Stimulated activated naive B cell treated with anti-CD40 and anti-IgM and Interleukin-4, amounts not matched to agents 10 μg/mL and 1 μg/mL and 100 μg/mL, for 72 hours (primary cell): ENCODE data around the gene FAM20A.
"Not testable (repeated sequence)": the region's sequence is repeated elsewhere in the genome, so short reads cannot be mapped to it uniquely, and the experiment has no call there.

ENCODE experiments used
- ATAC-seq, 2 donors: fragments of 150-1000 bp; cut with Tn5 transposase; replicated peaks; 2 replicates each; pipeline ENCODE4 v1.10.0; 2021; ENCODE audit warnings: moderate library complexity in 1 of 2
- DNase-seq: peaks from one replicate; pipeline ENCODE4 v3.0.0; 2021
- H3K27ac Mint-ChIP-seq: one replicate; pipeline ENCODE4 v1.8.0; 2022; ENCODE audit warnings: mild to moderate bottlenecking, mixed read lengths
- H3K27me3 Mint-ChIP-seq, 2 donors: one replicate each; pipeline ENCODE4 v1.8.0; 2022; ENCODE audit warnings: mixed read lengths in 2 of 2
- H3K36me3 Mint-ChIP-seq, 2 donors: one replicate each; pipeline ENCODE4 v1.8.0; 2022; ENCODE audit warnings: mixed read lengths in 2 of 2, mild to moderate bottlenecking in 1 of 2
- H3K4me1 Mint-ChIP-seq, 2 donors: one replicate each; pipeline ENCODE4 v1.8.0; 2022; ENCODE audit warnings: mixed read lengths in 2 of 2, mild to moderate bottlenecking in 1 of 2
- H3K4me3 Mint-ChIP-seq, 2 donors: one replicate each; pipeline ENCODE4 v1.8.0; 2022; ENCODE audit warnings: mild to moderate bottlenecking in 2 of 2, mixed read lengths in 2 of 2, moderate library complexity in 1 of 2
- H3K9me3 Mint-ChIP-seq, 2 donors: one replicate each; pipeline ENCODE4 v1.8.0; 2022; ENCODE audit warnings: mixed read lengths in 2 of 2, mild to moderate bottlenecking in 1 of 2

FAM20A gene

GRCh38 chr17:68519911-68520310 is 81.3 kb downstream of the FAM20A start:
- H3K36me3 Mint-ChIP-seq, result peaks cover 38 to 63% of the 10 kb centered on the region in 2 donors
- DNase-seq (no peak), ATAC-seq (no peak)
- H3K4me3 Mint-ChIP-seq, result peak overlapping the region in 1 of 2 donors; percentile 15
- H3K4me1 Mint-ChIP-seq, result peaks cover 13 to 43% of the 10 kb centered on the region in 2 donors
- no peaks in the 10 kb centered on the region for H3K27me3 Mint-ChIP-seq
- peaks cover 0 to 3% of the 10 kb centered on the region in 2 donors for H3K9me3 Mint-ChIP-seq
- peak overlapping the region; percentile 83 for H3K27ac Mint-ChIP-seq

- not testable (repeated sequence) for H3K4me3 Mint-ChIP-seq, DNase-seq, H3K27me3 Mint-ChIP-seq, H3K9me3 Mint-ChIP-seq, ATAC-seq
- H3K36me3 Mint-ChIP-seq, result peaks cover 35 to 61% of the 10 kb centered on the region in 2 donors
- peaks cover 17 to 50% of the 10 kb centered on the region in 2 donors for H3K4me1 Mint-ChIP-seq
- H3K27ac Mint-ChIP-seq, result peak overlapping the region; percentile 6
Observed at GRCh38 chr17:68519051-68519450, 82.1 kb downstream of the FAM20A start.

- peaks cover 20 to 58% of the 10 kb centered on the region in 2 donors for H3K4me1 Mint-ChIP-seq
- H3K36me3 Mint-ChIP-seq, result peaks cover 33 to 57% of the 10 kb centered on the region in 2 donors
- H3K27me3 Mint-ChIP-seq, result no peaks in the 10 kb centered on the region
- H3K27ac Mint-ChIP-seq, result no peak overlapping the region
- peaks cover 0 to 3% of the 10 kb centered on the region in 2 donors for H3K9me3 Mint-ChIP-seq
- no peak for DNase-seq
- ATAC-seq, result no peak
- H3K4me3 Mint-ChIP-seq, result no peak overlapping the region
Observed at GRCh38 chr17:68518063-68518815, 82.9 kb downstream of the FAM20A start.

- H3K9me3 Mint-ChIP-seq, H3K4me3 Mint-ChIP-seq, H3K27ac Mint-ChIP-seq, ATAC-seq, H3K27me3 Mint-ChIP-seq, DNase-seq: not testable (repeated sequence)
- Mint-ChIP-seq H3K4me1 (peaks cover 22 to 57% of the 10 kb centered on the region in 2 donors), H3K36me3 (peaks cover 38 to 58% of the 10 kb centered on the region in 2 donors)
Observed at GRCh38 chr17:68517605-68518004, 83.6 kb downstream of the FAM20A start.

- peaks cover 22 to 58% of the 10 kb centered on the region in 2 donors for H3K4me1 Mint-ChIP-seq
- no peak overlapping the region for H3K4me3 Mint-ChIP-seq
- peaks cover 0 to 3% of the 10 kb centered on the region in 2 donors for H3K9me3 Mint-ChIP-seq
- peaks cover 35 to 51% of the 10 kb centered on the region in 2 donors for H3K36me3 Mint-ChIP-seq
- DNase-seq (no peak), ATAC-seq (no peak)
- H3K27me3 Mint-ChIP-seq, result no peaks in the 10 kb centered on the region
- H3K27ac Mint-ChIP-seq, result no peak overlapping the region
Observed at GRCh38 chr17:68516732-68517131, 84.4 kb downstream of the FAM20A start.

GRCh38 chr17:68514831-68515635 is 86.1 kb downstream of the FAM20A start:
- peak overlapping the region; percentile 82 for H3K27ac Mint-ChIP-seq
- peaks cover 24 to 70% of the 10 kb centered on the region in 2 donors for H3K4me1 Mint-ChIP-seq
- peaks cover 0 to 3% of the 10 kb centered on the region in 2 donors for H3K9me3 Mint-ChIP-seq
- ATAC-seq (no peak), DNase-seq (no peak)
- H3K27me3 Mint-ChIP-seq, result no peaks in the 10 kb centered on the region
- peaks cover 34 to 49% of the 10 kb centered on the region in 2 donors for H3K36me3 Mint-ChIP-seq
- H3K4me3 Mint-ChIP-seq, result peak overlapping the region; percentile 22 to 96

- Mint-ChIP-seq H3K4me3 (peak overlapping the region; percentile 95 to 96), H3K27ac (peak overlapping the region; percentile 25), H3K9me3 (peaks cover 0 to under 1% of the 10 kb centered on the region in 2 donors), H3K27me3 (no peaks in the 10 kb centered on the region), H3K4me1 (peaks cover 18 to 65% of the 10 kb centered on the region in 2 donors), H3K36me3 (peaks cover 27 to 39% of the 10 kb centered on the region in 2 donors)
- DNase-seq, result no peak
- ATAC-seq, result no peak
Observed at GRCh38 chr17:68513932-68514331, 87.2 kb downstream of the FAM20A start.

GRCh38 chr17:68512960-68513474 is 88.2 kb downstream of the FAM20A start:
- peaks cover 16 to 62% of the 10 kb centered on the region in 2 donors for H3K4me1 Mint-ChIP-seq
- H3K27ac Mint-ChIP-seq, result peak overlapping the region; percentile 97
- peak in 1 of 2 donors; percentile 2 for ATAC-seq
- peak overlapping the region; percentile 95 to 96 for H3K4me3 Mint-ChIP-seq
- no peaks in the 10 kb centered on the region for H3K27me3 Mint-ChIP-seq
- H3K36me3 Mint-ChIP-seq, result peaks cover 23 to 32% of the 10 kb centered on the region in 2 donors
- no peak for DNase-seq
- no peaks in the 10 kb centered on the region for H3K9me3 Mint-ChIP-seq

- H3K4me3 Mint-ChIP-seq, result peak within 1 kb of the TSS; percentile 95 to 96
Observed at GRCh38 chr17:68512247-68512959, 88.8 kb downstream of the FAM20A start, which contains the start of gene PRKAR1A. Gene PRKAR1A (plus strand): TSS chr17:68512430. CDS start chr17:68515400, 2,970 bp downstream.

GRCh38 chr17:68511671-68512246 is 89.4 kb downstream of the FAM20A start:
- Mint-ChIP-seq H3K4me1 (peaks cover 16 to 52% of the 10 kb centered on the region in 2 donors), H3K27me3 (no peaks in the 10 kb centered on the region), H3K4me3 (peak overlapping the region; percentile 92 to 96), H3K9me3 (no peaks in the 10 kb centered on the region), H3K27ac (peak overlapping the region; percentile 98), H3K36me3 (peaks cover 14 to 20% of the 10 kb centered on the region in 2 donors)
- ATAC-seq (peak; percentile 69 to 74), DNase-seq (peak; percentile 76)

More at GRCh38 chr17:68512247-68512959, 88.8 kb downstream of the FAM20A start, which contains the start of gene PRKAR1A:
- Mint-ChIP-seq H3K27me3 (no peaks in the 10 kb centered on the region), H3K36me3 (peaks cover 18 to 26% of the 10 kb centered on the region in 2 donors), H3K9me3 (no peaks in the 10 kb centered on the region), H3K4me1 (peaks cover 16 to 58% of the 10 kb centered on the region in 2 donors), H3K27ac (peak within 1 kb of the TSS; percentile 98)
- DNase-seq, result peak; percentile 89
- ATAC-seq, result peak; percentile 88 to 90

GRCh38 chr17:68511254-68511670 is 89.9 kb downstream of the FAM20A start:
- DNase-seq (no peak), ATAC-seq (no peak)
- peak overlapping the region; percentile 79 to 96 for H3K4me3 Mint-ChIP-seq
- H3K36me3 Mint-ChIP-seq, result peaks cover 12 to 18% of the 10 kb centered on the region in 2 donors
- H3K4me1 Mint-ChIP-seq, result peaks cover 16 to 52% of the 10 kb centered on the region in 2 donors
- H3K27ac Mint-ChIP-seq, result peak overlapping the region; percentile 88
- no peaks in the 10 kb centered on the region for H3K27me3 Mint-ChIP-seq
- no peaks in the 10 kb centered on the region for H3K9me3 Mint-ChIP-seq

GRCh38 chr17:68509141-68510057 is 91.8 kb downstream of the FAM20A start:
- H3K9me3 Mint-ChIP-seq, result peaks cover 0 to 2% of the 10 kb centered on the region in 2 donors
- H3K27me3 Mint-ChIP-seq, result no peaks in the 10 kb centered on the region
- ATAC-seq (no peak), DNase-seq (no peak)
- no peak overlapping the region for H3K4me3 Mint-ChIP-seq
- peaks cover 7% of the 10 kb centered on the region in 2 donors for H3K36me3 Mint-ChIP-seq
- peaks cover 8 to 37% of the 10 kb centered on the region in 2 donors for H3K4me1 Mint-ChIP-seq
- no peak overlapping the region for H3K27ac Mint-ChIP-seq
